Activated naive CD4-positive, alpha-beta T cell (primary cell): Measurements from ENCODE around the gene TCERG1L.
"Not testable (repeated sequence)": the region's sequence is repeated elsewhere in the genome, so short reads cannot be mapped to it uniquely, and the experiment has no call there.

Experiments used
- DNase-seq, 4 experiments: peaks; one replicate each; lab custom pipeline; 2025; lab: John Stamatoyannopoulos, UW

Gene TCERG1L

GRCh38 chr10:131186547-131187253, 124.8 kb downstream of the TCERG1L start:
- DNase-seq: no peak

GRCh38 chr10:131184503-131184902, 127.0 kb downstream of the TCERG1L start:
- DNase-seq: no peak

GRCh38 chr10:131183546-131184045, 127.9 kb downstream of the TCERG1L start:
- no peak for DNase-seq

- no peak for DNase-seq
These were observed 130.1 kb downstream of the TCERG1L start for GRCh38 chr10:131181456-131181855.

- no peak for DNase-seq
These were observed 130.6 kb downstream of the TCERG1L start for GRCh38 chr10:131180740-131181415.

GRCh38 chr10:131180086-131180485, 131.4 kb downstream of the TCERG1L start:
- DNase-seq: no peak

GRCh38 chr10:131179361-131179760, 132.2 kb downstream of the TCERG1L start:
- DNase-seq: no peak

GRCh38 chr10:131178521-131179331, 132.8 kb downstream of the TCERG1L start:
- DNase-seq: no peak

GRCh38 chr10:131177431-131178327, 133.8 kb downstream of the TCERG1L start:
- no peak for DNase-seq

- DNase-seq: no peak
These were observed 134.6 kb downstream of the TCERG1L start for GRCh38 chr10:131176907-131177306.

- DNase-seq: not testable (repeated sequence)
These were observed 135.2 kb downstream of the TCERG1L start for GRCh38 chr10:131176324-131176723.

GRCh38 chr10:131175891-131176290, 135.6 kb downstream of the TCERG1L start:
- DNase-seq: no peak

GRCh38 chr10:131174651-131175540, 136.6 kb downstream of the TCERG1L start:
- DNase-seq: no peak

- DNase-seq: no peak
These were observed 137.3 kb downstream of the TCERG1L start for GRCh38 chr10:131174211-131174565.

- no peak for DNase-seq
These were observed 137.9 kb downstream of the TCERG1L start for GRCh38 chr10:131173484-131174210.

- DNase-seq: no peak
These were observed 139.1 kb downstream of the TCERG1L start for GRCh38 chr10:131172433-131172832.

- no peak for DNase-seq
These were observed 142.4 kb downstream of the TCERG1L start for GRCh38 chr10:131169146-131169545.

GRCh38 chr10:131168238-131168875, 143.2 kb downstream of the TCERG1L start:
- no peak for DNase-seq
